KMS-11 (cell line): ENCODE data around the gene SNU13.
"Not testable (repeated sequence)": the region's sequence is repeated elsewhere in the genome, so short reads cannot be mapped to it uniquely, and the experiment has no call there.

Experiments used
- H2AFZ ChIP-seq: fragments of 200-600 bp; sonication (generic); 2 replicates; pipeline ENCODE4 v1.6.1; 2016; ENCODE audit warnings: antibody characterized with exemption, mixed run types, low read depth
- H3K27ac ChIP-seq: fragments of 200-600 bp; sonication (generic); 2 replicates; pipeline ENCODE4 v1.6.1; 2016; ENCODE audit warnings: mild to moderate bottlenecking, mixed run types
- H3K27me3 ChIP-seq: fragments of 200-600 bp; sonication (generic); 2 replicates; pipeline ENCODE4 v1.6.1; 2017; ENCODE audit warnings: mild to moderate bottlenecking, low read depth, mixed run types, moderate library complexity; ENCODE audit not compliant: insufficient read depth
- H3K36me3 ChIP-seq: fragments of 200-600 bp; sonication (generic); 2 replicates; pipeline ENCODE4 v1.6.1; 2017; ENCODE audit warnings: mild to moderate bottlenecking, mixed run types; ENCODE audit not compliant: insufficient read depth
- H3K4me1 ChIP-seq: fragments of 200-600 bp; sonication (generic); 2 replicates; pipeline ENCODE4 v1.6.1; 2016; ENCODE audit warnings: mild to moderate bottlenecking, low read depth, mixed run types; ENCODE audit not compliant: poor library complexity, severe bottlenecking
- H3K4me2 ChIP-seq: fragments of 200-600 bp; sonication (generic); 2 replicates; pipeline ENCODE4 v1.7.0; 2016; ENCODE audit warnings: mild to moderate bottlenecking, mixed run types
- H3K4me3 ChIP-seq: fragments of 200-600 bp; sonication (generic); IDR thresholded peaks from 2 replicates; pipeline ENCODE4 v1.6.1; 2017; ENCODE audit warnings: low read depth, low read length, mixed read lengths; ENCODE audit not compliant: insufficient read depth
- H3K79me2 ChIP-seq: fragments of 200-600 bp; sonication (generic); 2 replicates; pipeline ENCODE4 v1.6.1; 2016; ENCODE audit warnings: low read depth, mixed run types; ENCODE audit not compliant: insufficient read depth
- H3K9ac ChIP-seq: fragments of 200-600 bp; sonication (generic); 2 replicates; pipeline ENCODE4 v1.6.1; 2016; ENCODE audit warnings: mild to moderate bottlenecking, mixed run types
- H4K20me1 ChIP-seq: fragments of 200-600 bp; sonication (generic); 2 replicates; pipeline ENCODE4 v1.6.1; 2016; ENCODE audit warnings: mild to moderate bottlenecking, mixed run types; ENCODE audit not compliant: insufficient read depth
- TF ChIP-seq, protein P1 (sequence below): fragments of 200-600 bp; sonication (generic); conservative IDR thresholded peaks from 2 replicates; pipeline ENCODE4 v1.6.1; 2017; ENCODE audit warnings: low read depth, mild to moderate bottlenecking, antibody characterized with exemption, low read length, moderate library complexity, mixed read lengths

SNU13 gene

DNA sequence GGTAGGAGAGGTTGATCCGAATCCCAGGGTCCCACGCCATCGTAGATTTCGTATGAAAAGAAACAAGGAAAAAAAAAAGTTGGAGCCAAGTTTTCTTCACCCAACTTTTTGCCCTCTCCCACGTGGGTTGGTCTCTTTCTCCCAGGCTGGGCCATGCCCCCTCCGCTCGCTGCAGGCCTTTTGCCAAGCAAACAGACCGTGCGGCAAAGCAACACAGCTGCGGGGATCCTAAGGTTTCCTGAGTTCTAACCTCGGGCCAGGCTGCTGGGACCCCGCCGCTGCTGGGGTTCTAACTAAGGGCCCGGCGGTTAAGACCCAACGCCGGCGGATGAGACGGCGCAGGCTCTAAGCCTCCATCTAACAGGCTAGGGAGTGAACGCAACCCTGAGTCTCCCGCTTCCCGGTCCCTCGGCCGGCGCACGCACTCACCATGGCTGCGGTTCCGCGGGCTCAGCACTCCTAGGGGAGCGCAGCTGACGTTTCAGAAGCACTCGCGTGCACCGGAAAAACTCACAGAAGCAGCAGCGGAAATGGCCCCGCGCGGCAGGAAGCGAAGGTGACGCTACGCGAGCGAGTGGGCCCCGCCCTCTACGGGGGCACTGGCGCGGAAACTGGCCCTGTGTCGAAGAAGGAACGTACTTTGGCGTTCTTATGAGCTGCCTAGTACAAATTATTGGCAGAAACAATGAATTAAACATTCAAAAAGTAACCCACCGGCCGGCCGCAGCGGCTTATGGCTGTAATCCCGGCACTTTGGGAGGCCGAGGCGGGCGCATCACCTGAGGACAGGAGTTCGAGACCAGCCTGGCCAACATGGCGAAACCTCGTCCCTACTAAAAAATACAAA, at the start of gene SNU13:
SNU13 (minus strand) TSS at position 503 of the 847 bp plus-strand sequence; CDS start at position 432, 71 bp downstream.
- Histone ChIP-seq H4K20me1 (no peaks in the 10 kb centered on the region; the same call in none of the 2 replicates), H2AFZ (peak within 1 kb of the TSS; percentile 92), H3K4me3 (no peak within 1 kb of the TSS), H3K9ac (peak within 1 kb of the TSS; percentile 97), H3K4me1 (peaks cover 9% of the 10 kb centered on the region), H3K27me3 (no peaks in the 10 kb centered on the region), H3K27ac (peak within 1 kb of the TSS; percentile 97), H3K4me2 (peak within 1 kb of the TSS; percentile 71), H3K79me2 (peaks cover 50% of the 10 kb centered on the region), H3K36me3 (no peaks in the 10 kb centered on the region)
- TF ChIP-seq, protein P1, sequence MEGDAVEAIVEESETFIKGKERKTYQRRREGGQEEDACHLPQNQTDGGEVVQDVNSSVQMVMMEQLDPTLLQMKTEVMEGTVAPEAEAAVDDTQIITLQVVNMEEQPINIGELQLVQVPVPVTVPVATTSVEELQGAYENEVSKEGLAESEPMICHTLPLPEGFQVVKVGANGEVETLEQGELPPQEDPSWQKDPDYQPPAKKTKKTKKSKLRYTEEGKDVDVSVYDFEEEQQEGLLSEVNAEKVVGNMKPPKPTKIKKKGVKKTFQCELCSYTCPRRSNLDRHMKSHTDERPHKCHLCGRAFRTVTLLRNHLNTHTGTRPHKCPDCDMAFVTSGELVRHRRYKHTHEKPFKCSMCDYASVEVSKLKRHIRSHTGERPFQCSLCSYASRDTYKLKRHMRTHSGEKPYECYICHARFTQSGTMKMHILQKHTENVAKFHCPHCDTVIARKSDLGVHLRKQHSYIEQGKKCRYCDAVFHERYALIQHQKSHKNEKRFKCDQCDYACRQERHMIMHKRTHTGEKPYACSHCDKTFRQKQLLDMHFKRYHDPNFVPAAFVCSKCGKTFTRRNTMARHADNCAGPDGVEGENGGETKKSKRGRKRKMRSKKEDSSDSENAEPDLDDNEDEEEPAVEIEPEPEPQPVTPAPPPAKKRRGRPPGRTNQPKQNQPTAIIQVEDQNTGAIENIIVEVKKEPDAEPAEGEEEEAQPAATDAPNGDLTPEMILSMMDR = no peak

DNA sequence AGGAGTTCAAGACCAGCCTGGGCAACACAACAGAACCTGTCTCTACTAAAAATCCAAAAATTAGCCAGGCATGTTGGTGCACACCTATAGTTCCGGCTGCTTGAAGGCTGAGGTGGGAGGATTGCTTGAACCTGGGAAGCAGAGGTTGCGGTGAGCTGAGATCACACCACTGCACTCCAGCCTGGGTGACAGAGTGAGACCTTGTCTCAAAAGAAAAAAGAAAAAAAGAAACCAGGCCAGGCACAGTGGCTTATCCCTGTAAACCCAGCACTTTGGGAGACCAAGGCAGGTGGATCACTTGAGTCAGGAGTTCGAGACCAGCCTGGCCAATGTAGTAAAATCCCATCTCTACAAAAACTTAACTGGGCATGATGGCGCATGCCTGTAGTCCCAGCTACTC, 44.6 kb upstream of the SNU13 start:
- H4K20me1 ChIP-seq, H3K4me1 ChIP-seq, H3K27me3 ChIP-seq: not testable (repeated sequence)

GRCh38 chr22:41732096-41732772, 43.6 kb upstream of the SNU13 start:
- no peaks in the 10 kb centered on the region for H3K4me1 ChIP-seq
- no peak overlapping the region for H3K27ac ChIP-seq
- TF ChIP-seq, protein P1 = no peak
- H3K79me2 ChIP-seq = no peaks in the 10 kb centered on the region
- H3K9ac ChIP-seq = no peak overlapping the region
- no peak overlapping the region for H3K4me3 ChIP-seq
- H3K27me3 ChIP-seq = no peaks in the 10 kb centered on the region
- H3K4me2 ChIP-seq = no peak overlapping the region
- H2AFZ ChIP-seq = no peak overlapping the region
- no peaks in the 10 kb centered on the region for H4K20me1 ChIP-seq
- H3K36me3 ChIP-seq = no peaks in the 10 kb centered on the region

More for the DNA sequence above, 44.6 kb upstream of the SNU13 start:
- H3K79me2 ChIP-seq, H3K4me2 ChIP-seq, H3K27ac ChIP-seq, H2AFZ ChIP-seq, H3K36me3 ChIP-seq, H3K4me3 ChIP-seq, H3K9ac ChIP-seq: not testable (repeated sequence)

GRCh38 chr22:41731609-41732008, 42.9 kb upstream of the SNU13 start:
- H3K27me3 ChIP-seq = no peaks in the 10 kb centered on the region
- no peaks in the 10 kb centered on the region for H3K79me2 ChIP-seq
- no peaks in the 10 kb centered on the region for H4K20me1 ChIP-seq
- no peaks in the 10 kb centered on the region for H3K36me3 ChIP-seq
- H3K4me1 ChIP-seq = no peaks in the 10 kb centered on the region
- no peak overlapping the region for H2AFZ ChIP-seq
- no peak overlapping the region for H3K9ac ChIP-seq
- H3K4me2 ChIP-seq = no peak overlapping the region
- H3K4me3 ChIP-seq = no peak overlapping the region
- TF ChIP-seq, protein P1 = no peak
- no peak overlapping the region for H3K27ac ChIP-seq
